ENCODE measurements around the gene SRRM2.

DNA sequence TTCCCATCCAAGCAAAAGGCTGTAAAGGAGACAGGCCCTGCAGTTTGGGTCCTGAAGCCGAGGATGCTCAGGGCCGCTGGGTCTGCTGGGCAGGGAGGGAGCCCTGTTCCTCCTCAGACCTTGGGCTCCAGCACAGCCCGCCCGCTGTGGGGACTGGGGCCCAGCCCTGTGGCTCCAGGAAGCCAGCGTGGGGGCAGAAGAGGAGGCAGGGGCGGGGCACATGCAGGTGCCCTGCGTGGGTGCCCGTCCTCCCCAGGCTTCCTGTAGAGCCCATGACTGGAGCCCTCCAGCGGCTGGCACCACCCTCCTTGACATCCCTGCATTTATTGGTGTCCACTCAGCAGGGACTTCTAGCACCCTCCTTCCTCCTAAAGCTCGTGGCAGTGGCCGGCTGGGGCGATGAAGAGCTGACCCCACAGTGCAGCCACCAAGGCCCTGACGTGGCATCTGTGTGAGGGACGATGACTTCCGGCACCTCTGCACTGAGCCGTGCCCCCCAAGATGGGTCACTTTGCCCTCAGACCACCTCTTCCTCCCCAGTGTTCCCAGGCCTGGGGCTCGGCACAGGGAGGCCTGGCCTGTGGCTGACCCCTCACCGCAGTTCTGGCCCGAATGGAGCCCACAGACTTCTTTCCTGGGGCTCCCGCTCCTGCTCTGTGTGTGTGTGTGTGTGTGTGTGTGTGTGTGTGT, 42.3 kb upstream of the SRRM2 start:
- TF ChIP-seq TAF1 (IDR thresholded peaks at IDR 0.05; ENCODE audit: borderline replicate concordance, low read depth, low read length) (no peak), POLR2A (IDR thresholded peaks at IDR 0.05; ENCODE audit: low read depth, low read length) (no peak), POLR2AphosphoS5 (IDR thresholded peaks at IDR 0.05; ENCODE audit: low read depth, low read length) (peak; percentile 51; the same call in 1 of the 2 replicates)

Data from GM12892 (cell line).